ENCODE data around the gene HVCN1.

HVCN1 gene

GRCh38 chr12:110731479-110731878, 42.6 kb upstream of the HVCN1 start:
- TF ChIP-seq CSRNP3 (CRISPR knock-in tag; IDR thresholded peaks at IDR 0.05) (no peak), ZFP30 (CRISPR knock-in tag; IDR thresholded peaks at IDR 0.05) (no peak), ARNTL (CRISPR knock-in tag; IDR thresholded peaks at IDR 0.05; ENCODE audit: borderline replicate concordance, low read depth) (no peak), CSDC2 (CRISPR knock-in tag; IDR thresholded peaks at IDR 0.05) (no peak)
- no peak for ATAC-seq

- TF ChIP-seq POU6F1 (CRISPR knock-in tag; IDR thresholded peaks at IDR 0.05; ENCODE audit: borderline replicate concordance, low read depth), result no peak
- no peak for TF ChIP-seq TCF4 (CRISPR knock-in tag; IDR thresholded peaks at IDR 0.05; ENCODE audit: borderline replicate concordance)
- no peak for TF ChIP-seq BACH2 (CRISPR knock-in tag; IDR thresholded peaks at IDR 0.05; ENCODE audit: borderline replicate concordance)
- TF ChIP-seq GLIS3 (CRISPR knock-in tag; IDR thresholded peaks at IDR 0.05), result no peak
- no peak for TF ChIP-seq CSDC2 (CRISPR knock-in tag; IDR thresholded peaks at IDR 0.05)
- no peak for TF ChIP-seq TOX (CRISPR knock-in tag; IDR thresholded peaks at IDR 0.05; ENCODE audit: borderline replicate concordance)
- no peak for TF ChIP-seq OSR1 (CRISPR knock-in tag; IDR thresholded peaks at IDR 0.05)
- no peak for TF ChIP-seq SNAI2 (CRISPR knock-in tag; IDR thresholded peaks at IDR 0.05)
- no peak for TF ChIP-seq ZFP3 (CRISPR knock-in tag; IDR thresholded peaks at IDR 0.05)
- no peak for TF ChIP-seq ESRRG (CRISPR knock-in tag; IDR thresholded peaks at IDR 0.05)
- no peak for TF ChIP-seq CSRNP3 (CRISPR knock-in tag; IDR thresholded peaks at IDR 0.05)
- TF ChIP-seq ZNF565 (CRISPR knock-in tag; conservative IDR thresholded peaks at IDR 0.05; ENCODE audit: low read depth), result no peak
- no peak for TF ChIP-seq TSHZ2 (CRISPR knock-in tag; IDR thresholded peaks at IDR 0.05)
- TF ChIP-seq PATZ1 (CRISPR knock-in tag; IDR thresholded peaks at IDR 0.05; ENCODE audit: borderline replicate concordance), result no peak
- no peak for TF ChIP-seq ZC3H10 (CRISPR knock-in tag; IDR thresholded peaks at IDR 0.05)
- no peak for TF ChIP-seq ZFP30 (CRISPR knock-in tag; IDR thresholded peaks at IDR 0.05)
- TF ChIP-seq PPARA (CRISPR knock-in tag; IDR thresholded peaks at IDR 0.05; ENCODE audit: borderline replicate concordance), result no peak
- no peak for TF ChIP-seq ZNF8 (CRISPR knock-in tag; IDR thresholded peaks at IDR 0.05)
- ATAC-seq, result no peak
Measured at GRCh38 chr12:110728628-110729027, 39.7 kb upstream of the HVCN1 start.

- no peak for ATAC-seq
- TF ChIP-seq ISL1 (CRISPR knock-in tag; IDR thresholded peaks at IDR 0.05), result no peak
- no peak for TF ChIP-seq RARB (CRISPR knock-in tag; IDR thresholded peaks at IDR 0.05)
- no peak for TF ChIP-seq PATZ1 (CRISPR knock-in tag; IDR thresholded peaks at IDR 0.05; ENCODE audit: borderline replicate concordance)
- TF ChIP-seq PPARA (CRISPR knock-in tag; IDR thresholded peaks at IDR 0.05; ENCODE audit: borderline replicate concordance), result no peak
- TF ChIP-seq ARNTL (CRISPR knock-in tag; IDR thresholded peaks at IDR 0.05; ENCODE audit: borderline replicate concordance, low read depth), result no peak
- TF ChIP-seq POU6F1 (CRISPR knock-in tag; IDR thresholded peaks at IDR 0.05; ENCODE audit: borderline replicate concordance, low read depth), result no peak
- TF ChIP-seq CSDC2 (CRISPR knock-in tag; IDR thresholded peaks at IDR 0.05), result no peak
- TF ChIP-seq BACH2 (CRISPR knock-in tag; IDR thresholded peaks at IDR 0.05; ENCODE audit: borderline replicate concordance), result no peak
- TF ChIP-seq ESRRG (CRISPR knock-in tag; IDR thresholded peaks at IDR 0.05), result no peak
- no peak for TF ChIP-seq CSRNP3 (CRISPR knock-in tag; IDR thresholded peaks at IDR 0.05)
- TF ChIP-seq SNAI2 (CRISPR knock-in tag; IDR thresholded peaks at IDR 0.05), result no peak
- no peak for TF ChIP-seq TCF4 (CRISPR knock-in tag; IDR thresholded peaks at IDR 0.05; ENCODE audit: borderline replicate concordance)
- no peak for TF ChIP-seq ZNF70 (CRISPR knock-in tag; IDR thresholded peaks at IDR 0.05)
Measured at GRCh38 chr12:110726708-110727369, 37.9 kb upstream of the HVCN1 start.

Data from SK-N-SH treated with all-trans-retinoic acid at 6 μM for 48 hours (cell line).